GM20431 (cell line): ENCODE results near the gene MEIS2.

Source experiments
- in situ Hi-C: fragments of 300-500 bp; cut with MseI, MboI; formaldehyde crosslinking; loops from one replicate; pipeline ENCODE4 v1.15.0; 2020; ENCODE audit warnings: low sequenced_read_pairs; ENCODE audit not compliant: unreplicated experiment

MEIS2 gene

GRCh38 chr15:37115538-37115937, 15.2 kb upstream of the MEIS2 start:
- in situ Hi-C loops = no loop called here

DNA sequence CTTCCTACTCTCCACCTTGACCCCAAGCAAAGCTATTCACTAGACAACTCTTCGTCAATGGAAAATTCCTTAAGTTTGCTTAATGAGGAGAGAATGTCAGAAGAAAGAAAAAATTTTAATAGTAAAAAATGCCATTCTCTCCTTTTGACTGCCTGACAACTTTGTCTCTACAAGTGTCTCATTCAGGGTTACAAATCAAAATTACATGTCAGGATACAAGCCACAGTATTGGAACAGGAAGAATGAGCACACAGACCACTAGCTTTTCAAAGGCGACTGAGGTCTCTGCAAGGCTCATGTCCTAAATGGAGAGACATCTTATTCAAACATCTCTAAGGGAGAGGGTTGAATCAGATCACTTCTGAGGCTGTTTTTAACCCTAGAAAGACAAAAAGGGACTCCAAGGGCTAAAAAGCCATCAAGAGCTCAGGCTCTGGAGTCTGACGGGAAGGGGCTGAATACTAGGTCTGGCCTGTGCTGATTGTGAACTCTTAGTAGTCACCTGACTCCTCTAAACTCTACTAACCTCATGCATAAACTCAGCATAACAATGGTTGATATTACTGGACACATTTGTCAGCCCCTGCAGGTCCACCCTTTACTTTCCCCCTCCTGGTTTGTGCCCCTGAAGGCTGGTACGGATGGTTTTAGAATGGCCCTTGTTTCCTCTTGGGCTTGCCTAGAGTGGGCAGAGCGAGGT, 12.8 kb upstream of the MEIS2 start:
- in situ Hi-C loops = no loop called here

- in situ Hi-C loops = no loop called here
These were observed 11.8 kb upstream of the MEIS2 start for GRCh38 chr15:37112171-37112570.

DNA sequence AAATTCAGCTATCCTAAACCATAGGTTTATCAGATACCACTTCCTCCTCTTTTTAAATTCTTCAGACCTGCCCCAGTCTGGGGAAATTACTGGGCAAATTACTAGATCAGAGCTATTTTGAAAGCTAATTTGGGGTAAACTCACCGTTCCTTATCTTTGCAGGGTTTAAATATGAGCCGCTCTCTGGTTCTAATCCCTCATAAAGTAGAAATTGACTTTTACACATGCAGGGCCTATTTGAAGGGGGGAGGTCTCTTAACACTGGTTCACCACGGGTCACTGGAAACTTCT, 11.0 kb upstream of the MEIS2 start:
- in situ Hi-C loops = no loop called here

DNA sequence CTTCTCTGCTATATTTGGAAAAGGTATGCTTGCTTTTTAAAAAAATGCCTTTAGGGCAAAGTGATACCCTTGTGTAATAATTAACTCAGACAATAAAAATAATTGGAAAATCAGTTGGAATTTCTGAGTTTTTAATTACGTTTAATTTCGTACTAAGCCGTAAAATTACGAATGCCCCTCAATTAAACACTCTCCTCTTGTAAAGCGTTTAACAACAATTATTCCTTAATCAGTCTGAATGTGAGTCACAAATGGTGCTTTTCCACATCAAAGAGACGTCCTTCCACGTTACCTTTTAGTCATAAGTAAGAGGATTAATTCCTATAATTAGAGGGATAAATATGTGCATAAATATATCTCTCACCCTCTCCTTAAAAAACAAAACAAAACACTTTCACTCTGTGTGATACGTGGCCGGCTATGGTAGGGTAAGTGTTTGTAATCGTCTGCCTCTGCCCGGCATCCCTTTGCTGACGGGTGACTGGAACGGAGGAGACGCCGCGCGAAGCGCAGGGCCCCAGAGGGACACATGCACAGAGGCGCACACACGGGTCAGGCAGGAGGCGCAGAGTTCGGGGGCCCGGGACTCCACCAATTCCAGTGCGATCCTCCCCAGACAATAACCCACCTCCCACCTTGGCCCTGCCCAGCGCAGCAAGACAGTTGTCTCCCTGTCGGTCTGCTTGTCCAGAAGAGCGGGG, 9.7 kb upstream of the MEIS2 start:
- in situ Hi-C loops = loop anchor here (10.0 kb wide), 1 partner anchor 225 kb away; no protein-coding TSS in a partner anchor

GRCh38 chr15:37109168-37109871, 9.0 kb upstream of the MEIS2 start:
- in situ Hi-C loops = loop anchor here (10.0 kb wide), 1 partner anchor 225 kb away; no protein-coding TSS in a partner anchor

GRCh38 chr15:37108381-37109167, 8.2 kb upstream of the MEIS2 start:
- in situ Hi-C loops = loop anchor here (10.0 kb wide), 1 partner anchor 224 kb away; no protein-coding TSS in a partner anchor

DNA sequence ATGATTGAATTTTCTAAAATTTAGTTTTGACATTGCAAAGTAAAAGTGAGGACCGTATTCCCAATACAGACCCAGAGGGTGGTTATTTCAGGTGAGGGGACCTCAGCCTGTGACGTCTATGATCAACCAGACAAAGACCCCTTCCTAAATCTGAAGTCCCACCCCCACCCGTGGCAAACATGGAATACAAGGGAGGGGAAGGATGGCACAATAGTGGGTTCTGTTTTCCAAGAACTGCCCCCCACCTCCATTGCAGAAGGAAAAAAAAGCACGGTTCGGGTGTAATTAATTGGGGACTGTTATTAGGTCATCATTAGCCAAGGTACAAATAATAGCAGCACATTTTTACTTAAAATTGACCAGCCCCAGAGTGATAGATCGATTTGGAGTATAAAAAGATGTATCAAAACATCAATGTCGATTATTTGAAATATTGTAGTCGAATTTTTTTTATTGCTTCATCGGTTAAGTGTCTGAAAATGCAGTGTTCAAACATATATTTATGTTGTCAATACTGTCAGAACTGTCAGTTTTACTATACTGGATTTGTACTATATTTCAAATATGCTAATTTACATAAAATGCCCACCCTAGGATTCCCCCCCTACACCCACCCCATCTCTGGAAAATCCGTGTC, 7.5 kb upstream of the MEIS2 start:
- in situ Hi-C loops = loop anchor here (10.0 kb wide), 1 partner anchor 223 kb away; no protein-coding TSS in a partner anchor

DNA sequence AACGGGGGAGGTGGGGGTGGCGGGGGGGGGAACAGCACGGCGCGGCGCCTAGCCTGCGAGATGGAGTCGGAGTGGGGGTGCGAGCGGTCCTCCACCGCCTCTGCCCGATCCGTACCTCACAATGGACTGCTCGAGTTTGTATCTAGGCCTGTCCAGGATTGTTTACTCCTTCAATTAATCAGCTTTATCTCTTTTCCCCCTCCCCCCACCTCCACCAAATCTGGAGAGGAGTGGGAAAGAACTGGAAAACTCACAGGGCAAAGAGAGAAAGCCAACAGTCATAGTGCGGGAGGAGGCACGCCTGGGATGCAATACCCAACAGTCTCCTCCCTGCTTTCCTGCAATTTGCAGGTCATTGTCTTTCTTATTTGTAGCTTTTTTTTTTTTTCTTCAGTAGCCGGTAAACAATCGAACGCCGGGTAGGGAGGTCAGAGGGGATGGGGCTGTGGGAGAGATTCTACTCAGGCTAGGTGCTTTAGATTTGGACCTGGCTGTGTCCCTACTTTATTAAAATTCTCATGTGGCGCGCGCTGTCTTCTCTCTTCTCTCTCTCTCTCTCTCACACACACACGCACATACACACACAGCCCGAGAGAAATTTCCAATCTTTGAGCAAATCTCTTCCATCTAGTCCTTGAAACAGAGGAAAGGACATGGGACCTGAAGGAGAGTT, 6.9 kb upstream of the MEIS2 start:
- in situ Hi-C loops = loop anchor here (10.0 kb wide), 1 partner anchor 222 kb away; no protein-coding TSS in a partner anchor

- in situ Hi-C loops = loop anchor here (10.0 kb wide), 1 partner anchor 222 kb away; no protein-coding TSS in a partner anchor
These were observed 6.2 kb upstream of the MEIS2 start for GRCh38 chr15:37106490-37107001.

DNA sequence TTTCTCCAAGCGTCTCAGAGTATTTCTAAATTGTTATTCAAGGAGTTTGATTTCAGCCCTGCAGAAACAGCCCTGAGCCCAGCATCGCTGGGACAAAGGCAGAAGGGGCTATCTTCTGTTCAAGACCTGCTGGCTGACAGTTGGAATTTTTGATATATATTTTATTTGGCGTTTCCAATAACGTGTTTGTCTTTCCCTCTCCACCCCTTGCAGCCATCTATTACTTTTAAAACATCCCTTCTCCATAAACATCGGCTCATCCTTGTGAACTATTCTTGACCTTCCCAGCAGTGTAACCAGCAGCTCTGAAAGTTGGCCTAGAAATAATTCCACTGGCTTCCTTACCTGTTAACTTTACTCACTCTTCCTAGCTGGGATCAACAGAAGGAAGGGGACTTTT, 5.5 kb upstream of the MEIS2 start:
- in situ Hi-C loops = loop anchor here (10.0 kb wide), 1 partner anchor 221 kb away; no protein-coding TSS in a partner anchor

- in situ Hi-C loops = loop anchor here (10.0 kb wide), 1 partner anchor 220 kb away; no protein-coding TSS in a partner anchor
These were observed 4.7 kb upstream of the MEIS2 start for GRCh38 chr15:37105029-37105428.

DNA sequence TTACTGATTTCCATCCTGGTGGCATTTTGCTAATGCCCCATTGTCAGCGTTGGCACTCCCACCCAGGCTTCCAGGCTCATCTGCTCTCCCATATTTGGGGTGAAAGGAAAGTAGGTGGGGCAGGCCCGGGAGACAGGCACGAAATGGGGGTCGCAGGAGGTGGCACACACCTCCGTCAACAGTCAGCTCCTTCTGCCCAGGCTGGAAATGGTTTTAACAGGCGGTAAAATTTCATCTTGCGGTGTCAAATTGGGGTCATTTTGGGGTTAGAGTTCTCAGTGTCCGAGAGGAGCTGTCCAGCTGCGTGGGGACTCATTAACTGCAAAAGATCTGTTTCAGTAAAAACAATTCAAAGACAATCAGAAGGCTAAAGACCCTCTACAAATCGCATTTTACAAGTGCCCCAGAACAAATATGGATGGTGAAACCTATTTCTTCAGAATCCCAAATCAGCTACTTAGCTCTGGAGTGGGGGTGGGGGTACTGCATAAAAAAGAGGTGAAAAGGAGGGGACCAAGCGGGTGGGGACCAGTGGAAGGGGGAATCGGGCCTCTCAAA, 4.2 kb upstream of the MEIS2 start:
- in situ Hi-C loops = loop anchor here (10.0 kb wide), 1 partner anchor 220 kb away; no protein-coding TSS in a partner anchor

- in situ Hi-C loops = loop anchor here (10.0 kb wide), 1 partner anchor 219 kb away; no protein-coding TSS in a partner anchor
These were observed 3.4 kb upstream of the MEIS2 start for GRCh38 chr15:37103475-37104423.

- in situ Hi-C loops = loop anchor here (10.0 kb wide), 1 partner anchor 218 kb away; no protein-coding TSS in a partner anchor
These were observed 2.8 kb upstream of the MEIS2 start for GRCh38 chr15:37103163-37103435.

GRCh38 chr15:37102305-37103162, 2.2 kb upstream of the MEIS2 start:
- in situ Hi-C loops = loop anchor here (10.0 kb wide), 1 partner anchor 218 kb away; no protein-coding TSS in a partner anchor

DNA sequence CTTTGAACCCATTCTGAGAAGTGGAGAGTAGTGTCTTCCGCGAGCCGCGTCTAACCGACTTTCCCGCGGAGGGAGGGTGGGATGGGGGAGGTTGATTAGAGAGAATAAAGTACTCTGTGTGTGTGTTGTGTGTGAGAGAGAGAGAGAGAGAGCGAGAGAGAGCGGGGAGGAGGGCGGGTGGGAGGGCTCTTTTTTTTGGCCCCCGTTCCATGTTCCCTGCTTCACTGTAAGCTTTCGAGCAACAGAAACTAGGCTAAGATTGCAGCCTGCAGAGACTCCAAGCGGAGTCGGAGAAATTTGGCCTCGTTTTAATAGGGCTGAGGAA, 1.6 kb upstream of the MEIS2 start:
- in situ Hi-C loops = loop anchor here (10.0 kb wide), 1 partner anchor 217 kb away; no protein-coding TSS in a partner anchor
